ENCODE data around the gene CLASRP. TPM values are rescaled to one million over a fixed set of nuclear protein-coding genes. Genes with fewer than 3 reads are reported as not detected.

The CLASRP gene
- total RNA-seq = 24.7 and 31.9 TPM in 2 replicates

DNA sequence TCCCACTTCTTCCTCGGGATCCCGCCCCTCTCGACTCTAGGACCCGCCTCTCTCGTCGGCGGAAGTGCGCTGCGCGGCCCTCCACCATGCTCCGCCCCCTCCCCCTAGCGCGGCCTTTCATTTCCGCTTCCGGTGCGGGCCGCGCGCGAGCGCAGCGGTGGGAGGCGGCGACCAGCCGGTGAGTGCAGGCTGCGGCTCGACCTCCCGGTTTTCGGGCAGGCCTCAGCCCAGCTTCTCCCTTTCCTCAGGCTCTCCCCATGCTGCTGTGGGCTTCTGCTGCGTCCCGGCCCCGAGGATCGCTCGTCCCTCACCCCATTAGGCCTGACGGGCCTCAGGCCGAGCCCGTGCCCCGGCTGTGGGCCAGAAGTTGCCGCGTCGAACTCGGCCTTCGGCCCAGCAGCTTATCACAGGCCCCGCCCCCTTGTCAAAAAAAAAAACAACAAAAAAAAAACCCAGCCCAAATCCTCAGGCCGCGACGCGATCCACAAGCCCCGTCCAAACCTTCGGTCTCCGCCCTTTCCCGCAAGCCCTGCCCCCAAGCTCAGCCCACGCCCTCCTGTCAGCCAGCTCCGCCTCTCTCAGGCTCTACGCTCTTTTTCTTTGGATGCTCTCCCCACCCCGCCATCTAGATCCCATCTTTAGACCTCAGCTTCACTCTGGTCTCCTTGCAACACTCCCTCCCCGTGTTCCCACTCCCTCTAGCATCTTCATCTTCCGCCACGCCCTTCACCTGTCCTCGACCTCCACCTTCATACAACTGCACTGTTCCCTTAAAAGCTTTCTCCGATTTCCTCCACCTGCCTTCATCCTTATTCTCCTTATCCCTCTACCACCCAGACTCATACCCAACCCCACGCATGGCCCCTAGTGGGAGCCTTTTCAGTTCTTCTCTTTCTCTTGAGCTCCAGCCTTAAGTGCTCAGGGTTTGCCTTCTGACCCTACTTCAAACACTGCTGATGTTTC is at the start of gene CLASRP:
Gene CLASRP (plus strand): TSS at position 115 of the 963 bp plus-strand sequence. CDS start 1,168 bp downstream, outside the sequence.

GRCh38 chr19:45001087-45001739 is 37.6 kb upstream of the CLASRP start, which contains the start of gene RELB:
RELB (plus strand) TSS chr19:45001464; CDS start chr19:45001580, 116 bp downstream.

DNA sequence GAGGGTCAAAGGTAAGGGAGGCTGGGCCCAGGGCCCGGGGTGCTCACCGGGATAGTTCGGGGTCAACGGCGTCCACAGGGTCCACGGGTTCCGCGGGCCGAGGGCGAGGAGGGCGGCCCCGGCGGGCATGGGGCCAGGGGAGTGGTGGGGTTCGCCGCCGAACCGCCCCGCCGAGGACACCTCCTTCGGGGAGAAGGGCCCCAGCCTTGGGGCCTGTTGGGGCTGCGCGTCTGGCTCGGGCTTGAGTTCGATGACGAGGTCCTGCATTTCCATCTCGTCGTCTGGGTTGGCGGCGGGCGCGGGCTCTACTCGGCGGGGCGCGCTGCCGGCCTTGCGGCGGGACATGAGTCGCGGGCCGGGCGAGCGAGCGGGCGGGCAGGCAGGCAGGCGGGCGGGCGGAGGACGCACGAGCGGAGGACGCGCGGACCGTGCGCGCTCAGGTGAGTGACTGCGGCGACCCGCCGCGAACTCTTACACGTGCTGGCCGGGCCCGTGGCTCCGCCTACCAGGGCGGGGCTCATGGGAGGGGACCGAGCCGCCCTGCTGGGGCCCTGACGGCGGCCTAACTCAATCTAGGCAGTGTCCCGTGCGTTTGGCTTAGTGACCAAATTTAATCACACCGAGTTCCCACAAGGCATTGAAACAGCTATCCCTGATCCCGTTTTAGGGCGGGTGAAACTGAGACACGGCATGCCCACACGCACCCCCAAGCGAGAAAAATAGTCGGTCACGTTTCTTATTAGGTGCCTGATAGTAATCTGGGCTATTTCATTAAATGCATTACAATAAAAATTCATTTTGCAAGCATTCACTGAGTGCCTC is 37.4 kb downstream of the CLASRP start, which contains the start of gene ZNF296:
Gene ZNF296 (minus strand): TSS at position 450 of the 822 bp plus-strand sequence. CDS start 105 bp downstream, at position 345.

DNA sequence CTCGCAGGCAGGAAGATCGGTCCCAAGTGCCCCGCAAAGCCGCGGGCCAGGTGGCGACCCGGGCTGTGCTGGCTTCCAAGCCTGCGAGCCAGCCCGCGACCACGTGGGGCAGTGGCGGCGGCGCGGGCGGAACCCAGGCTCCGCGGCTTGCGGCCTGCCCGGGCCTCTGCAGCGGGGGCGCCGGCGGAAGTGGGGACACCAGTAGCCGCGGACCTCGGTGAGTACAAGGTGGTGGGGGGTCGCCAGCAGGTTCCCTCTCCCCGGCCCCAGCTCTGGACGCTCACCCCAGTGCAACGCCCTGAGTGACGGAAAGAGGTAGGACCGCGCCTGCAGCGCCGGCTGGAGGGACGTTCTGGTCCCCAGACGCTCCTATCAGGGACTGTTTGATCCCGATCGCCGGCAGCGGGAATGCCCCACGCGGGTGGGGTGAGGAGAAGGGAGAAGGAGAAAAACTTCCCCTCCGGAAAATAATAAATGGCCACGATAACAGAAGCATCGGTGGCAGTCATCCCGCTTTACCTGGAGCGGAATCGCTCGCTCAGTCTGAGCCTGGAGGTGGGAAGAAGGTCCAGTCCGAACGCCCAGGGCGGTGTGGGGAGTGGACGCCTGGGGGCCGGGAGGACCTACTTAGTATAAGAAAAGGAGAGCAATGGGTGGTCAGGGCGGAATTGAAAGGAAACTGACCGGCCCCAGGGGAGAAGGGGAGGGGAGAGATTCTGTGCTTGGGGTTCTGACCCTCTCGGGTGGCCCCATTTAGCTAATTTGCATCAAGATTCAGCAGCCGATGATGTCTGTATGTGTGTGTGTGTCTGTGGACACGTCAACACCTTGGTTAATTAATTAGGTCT is 40.4 kb downstream of the CLASRP start, which contains the start of gene GEMIN7:
Gene GEMIN7 (plus strand): TSS at position 198 of the 848 bp plus-strand sequence. CDS start 10,855 bp downstream, outside the sequence.

DNA sequence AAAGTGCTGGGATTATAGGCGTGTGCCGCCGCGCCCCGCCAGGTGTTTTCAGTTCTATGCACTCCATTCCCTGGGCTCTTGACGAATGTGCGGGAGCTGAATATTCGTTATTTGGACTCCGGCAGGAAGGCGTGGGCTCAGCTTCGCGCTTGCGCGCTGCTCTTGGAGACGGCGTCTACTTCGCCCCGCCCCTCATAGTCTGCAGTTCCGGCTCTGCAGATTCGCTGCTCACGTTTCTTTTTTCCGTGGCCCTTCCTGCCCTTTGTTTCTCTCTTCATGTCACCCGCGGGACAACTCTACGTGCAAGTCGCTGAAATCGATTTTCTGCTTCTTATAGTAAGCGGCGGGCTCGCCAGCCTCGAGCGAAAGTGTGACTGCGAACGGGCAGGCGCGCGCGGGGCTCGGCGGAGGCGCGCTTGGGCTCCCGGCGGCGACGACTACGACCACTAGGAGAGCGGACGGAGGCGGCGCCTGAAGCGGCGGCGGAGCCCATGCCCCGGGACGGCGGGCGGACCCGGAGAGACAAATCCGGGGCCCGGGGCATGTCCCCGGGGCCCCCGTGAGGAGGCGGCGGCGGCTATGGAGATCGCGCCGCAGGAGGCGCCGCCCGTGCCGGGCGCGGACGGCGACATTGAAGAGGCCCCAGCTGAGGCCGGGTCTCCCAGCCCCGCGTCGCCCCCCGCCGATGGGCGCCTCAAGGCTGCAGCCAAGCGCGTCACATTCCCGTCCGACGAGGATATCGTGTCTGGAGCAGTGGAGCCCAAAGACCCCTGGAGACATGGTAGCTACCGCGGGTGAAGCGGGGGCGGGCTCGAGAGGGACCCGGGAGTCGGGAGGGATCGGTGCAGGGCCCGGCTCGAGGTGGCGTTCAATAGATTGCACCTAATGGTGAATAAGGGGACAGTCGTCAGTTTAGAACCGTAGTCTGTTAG is 54.2 kb downstream of the CLASRP start, which contains the start of gene PPP1R37:
Gene PPP1R37 (plus strand): TSS at position 433 of the 932 bp plus-strand sequence. CDS start 147 bp downstream, at position 580.

Other genes starting within 250 kb of the CLASRP start
- gene BCAM, start 229.9 kb upstream of the CLASRP start, total RNA-seq = 97.8 and 99.6 TPM in 2 replicates
- 100 and 128 TPM in 2 replicates for gene NECTIN2, start 192.7 kb upstream of the CLASRP start, total RNA-seq
- gene TOMM40, start 147.8 kb upstream of the CLASRP start, total RNA-seq = 120 and 125 TPM in 2 replicates
- 35.7 and 44.7 TPM in 2 replicates for gene APOE, start 133.2 kb upstream of the CLASRP start, total RNA-seq
- 5.4 and 10.5 TPM in 2 replicates for gene APOC1, start 124.4 kb upstream of the CLASRP start, total RNA-seq
- gene APOC4, start 96.8 kb upstream of the CLASRP start, total RNA-seq = not detected in 2 replicates
- gene APOC2, start 93.0 kb upstream of the CLASRP start, total RNA-seq = not detected in 2 replicates
- gene CLPTM1, start 83.7 kb upstream of the CLASRP start, total RNA-seq = 36.0 and 62.6 TPM in 2 replicates
- 4.8 and 8.2 TPM in 2 replicates for gene RELB, start 37.6 kb upstream of the CLASRP start, total RNA-seq
- gene ZNF296, start 37.4 kb downstream of the CLASRP start, total RNA-seq = 0.98 and 4.7 TPM in 2 replicates
- 26.5 and 42.6 TPM in 2 replicates for gene GEMIN7, start 40.2 kb downstream of the CLASRP start, total RNA-seq
- 36.9 and 41.9 TPM in 2 replicates for gene PPP1R37, start 54.1 kb downstream of the CLASRP start, total RNA-seq
- gene NKPD1, start 121.9 kb downstream of the CLASRP start, total RNA-seq = 2.3 and 2.6 TPM in 2 replicates
- gene TRAPPC6A, start 139.2 kb downstream of the CLASRP start, total RNA-seq = 10.2 and 15.7 TPM in 2 replicates
- 11.4 and 13.3 TPM in 2 replicates for gene BLOC1S3, start 139.7 kb downstream of the CLASRP start, total RNA-seq
- gene EXOC3L2, start 206.4 kb downstream of the CLASRP start, total RNA-seq = 0.21 and 0.46 TPM in 2 replicates
- gene MARK4, start 212.2 kb downstream of the CLASRP start, total RNA-seq = 17.9 and 26.0 TPM in 2 replicates